A549 (cell line): Measurements from ENCODE around the gene MTAP. TPM values are rescaled to one million over a fixed set of nuclear protein-coding genes. Genes with fewer than 3 reads are reported as not detected.

Source experiments
- ATAC-seq, 2 experiments: fragments of 200-7000 bp in 1 of 2; fragments of >200 bp in 1 of 2; cut with Nextera tagmentation in 1 of 2; cut with Tn5 transposase in 1 of 2; 3 replicates each; pipeline versions ENCODE4 v1.8.0 to v1.9.1; 2018 to 2020; ENCODE audit warnings: mild to moderate bottlenecking in 1 of 2, moderate library complexity in 1 of 2
- CTCF ChIA-PET: fragments of 300-600 bp; sonication (Branson Sonifier 250); formaldehyde crosslinking; extraction: SDS; loops from one replicate; lab custom pipeline; 2021; ENCODE audit warnings: antibody characterized with exemption, inconsistent platforms; lab: Yijun Ruan, JAX
- POLR2A ChIA-PET: fragments of 350-600 bp; formaldehyde crosslinking; extraction: SDS; loops from one replicate; lab custom pipeline; 2021; ENCODE audit warnings: antibody characterized with exemption, inconsistent platforms; lab: Yijun Ruan, JAX
- DNase-seq, 2 experiments: peaks; one replicate each; pipeline versions ENCODE4 v3.0.0 to v3.0.0-alpha.2; 2011 to 2016; ENCODE audit warnings: low read depth in 1 of 2, low spot score in 1 of 2
- FAIRE-seq: peaks from 2 replicates; lab custom pipeline; 2011; peaks lifted over from hg19 to GRCh38; lab: Jason Lieb, UNC
- H3K27ac ChIP-seq, 2 experiments: fragments of >200 bp; sonication (Bioruptor Twin); formaldehyde crosslinking; 3 replicates each; pipeline ENCODE4 v1.5.1; 2016 to 2017
- H3K4me1 ChIP-seq: fragments of >200 bp; sonication (Bioruptor Twin); formaldehyde crosslinking; 3 replicates; pipeline ENCODE4 v1.6.1; 2016
- H3K4me2 ChIP-seq: fragments of >200 bp; sonication (Bioruptor Twin); formaldehyde crosslinking; 3 replicates; pipeline ENCODE4 v1.6.1; 2016
- H3K4me3 ChIP-seq: fragments of >200 bp; sonication (Bioruptor Twin); formaldehyde crosslinking; 3 replicates; pipeline ENCODE4 v1.5.1; 2016
- H3K9me3 ChIP-seq: fragments of >200 bp; sonication (Bioruptor Twin); formaldehyde crosslinking; 3 replicates; pipeline ENCODE4 v1.6.1; 2016
- ATOH8 ChIP-seq: fragments of 250-450 bp; sonication (Bioruptor Pico); IDR thresholded peaks from 2 replicates; pipeline ENCODE4 v1.5.0; 2020; ENCODE audit warnings: low read depth, mild to moderate bottlenecking, moderate library complexity
- BHLHE40 ChIP-seq: IDR thresholded peaks from 2 replicates; pipeline ENCODE4 v1.6.1; 2012; ENCODE audit warnings: low read depth, low read length, inconsistent platforms
- CEBPB ChIP-seq, 2 experiments: fragments of >200 bp in 1 of 2; sonication (Bioruptor Twin) in 1 of 2; formaldehyde crosslinking in 1 of 2; IDR thresholded peaks; 2 replicates each; pipeline ENCODE4 v1.6.1; 2012 to 2016
- CHD4 ChIP-seq: fragments of 200-600 bp; sonication (generic); IDR thresholded peaks from 2 replicates; pipeline ENCODE4 v1.6.1; 2016; ENCODE audit warnings: antibody characterized with exemption, mild to moderate bottlenecking, borderline replicate concordance
- E2F6 ChIP-seq: IDR thresholded peaks from 2 replicates; pipeline ENCODE4 v1.6.1; 2012; ENCODE audit warnings: low read depth, borderline replicate concordance
- FOSB ChIP-seq: fragments of 250-450 bp; sonication (Bioruptor Pico); IDR thresholded peaks from 2 replicates; pipeline ENCODE4 v1.5.0; 2020; ENCODE audit warnings: mild to moderate bottlenecking, moderate library complexity
- FOSL2 ChIP-seq, 2 experiments: fragments of 450-650 bp in 1 of 2; fragments of >200 bp in 1 of 2; sonication (Bioruptor Twin) in 1 of 2; formaldehyde crosslinking; IDR thresholded peaks; 2 replicates each; pipeline versions ENCODE4 v1.5.0 to v1.6.1; 2016 to 2020; ENCODE audit warnings: mild to moderate bottlenecking in 1 of 2, moderate library complexity in 1 of 2
- HDAC2 ChIP-seq: fragments of 200-600 bp; sonication (generic); IDR thresholded peaks from 2 replicates; pipeline ENCODE4 v1.6.1; 2016
- HEYL ChIP-seq: fragments of 250-450 bp; sonication (Bioruptor Pico); IDR thresholded peaks from 2 replicates; pipeline ENCODE4 v1.8.0; 2021; ENCODE audit warnings: mild to moderate bottlenecking, moderate library complexity
- HOXA7 ChIP-seq: fragments of 250-450 bp; sonication (Bioruptor Pico); IDR thresholded peaks from 2 replicates; pipeline ENCODE4 v1.5.0; 2020; ENCODE audit warnings: mild to moderate bottlenecking, moderate library complexity
- HOXB13 ChIP-seq: fragments of 250-450 bp; sonication (Bioruptor Pico); IDR thresholded peaks from 2 replicates; pipeline ENCODE4 v1.5.0; 2020; ENCODE audit warnings: low read depth, mild to moderate bottlenecking, moderate library complexity
- HOXB5 ChIP-seq: fragments of 250-450 bp; sonication (Bioruptor Pico); IDR thresholded peaks from 2 replicates; pipeline ENCODE4 v1.5.0; 2020; ENCODE audit warnings: mild to moderate bottlenecking, moderate library complexity
- JUN ChIP-seq, 2 experiments: fragments of >200 bp; sonication (Bioruptor Twin); formaldehyde crosslinking; IDR thresholded peaks; 2 replicates in 1 of 2; 3 replicates in 1 of 2; pipeline ENCODE4 v1.6.1; 2016 to 2017
- KDM1A ChIP-seq: fragments of 200-600 bp; sonication (generic); IDR thresholded peaks from 2 replicates; pipeline ENCODE4 v1.6.1; 2016; ENCODE audit warnings: low read depth, mild to moderate bottlenecking
- KDM5A ChIP-seq: fragments of 200-600 bp; sonication (generic); IDR thresholded peaks from 2 replicates; pipeline ENCODE4 v1.6.1; 2016; ENCODE audit warnings: antibody characterized with exemption, mild to moderate bottlenecking
- MYC ChIP-seq: IDR thresholded peaks from 2 replicates; pipeline ENCODE4 v1.6.1; 2012; ENCODE audit warnings: mild to moderate bottlenecking, inconsistent platforms, low read length, improper control_type of control experiment, borderline replicate concordance
- NFE2L2 ChIP-seq: fragments of 150-350 bp; conservative IDR thresholded peaks from 2 replicates; pipeline ENCODE4 v1.6.1; 2014; ENCODE audit warnings: low read length
- PBX3 ChIP-seq: IDR thresholded peaks from 2 replicates; pipeline ENCODE4 v1.6.1; 2012
- PHF8 ChIP-seq: fragments of 200-600 bp; sonication (generic); IDR thresholded peaks from 2 replicates; pipeline ENCODE4 v1.6.1; 2016; ENCODE audit warnings: low read depth, mild to moderate bottlenecking, antibody characterized with exemption, moderate library complexity, borderline replicate concordance
- POLR2A ChIP-seq: IDR thresholded peaks from 2 replicates; pipeline ENCODE4 v1.6.1; 2012; ENCODE audit warnings: mild to moderate bottlenecking, low read length
- RAD21 ChIP-seq, 2 experiments: fragments of >200 bp in 1 of 2; sonication (Bioruptor Twin) in 1 of 2; formaldehyde crosslinking in 1 of 2; IDR thresholded peaks in 1 of 2; conservative IDR thresholded peaks in 1 of 2; 2 replicates in 1 of 2; 3 replicates in 1 of 2; pipeline ENCODE4 v1.6.1; 2012 to 2018; ENCODE audit warnings: inconsistent platforms in 1 of 2
- RARB ChIP-seq: fragments of 250-450 bp; sonication (Bioruptor Pico); IDR thresholded peaks from 2 replicates; pipeline ENCODE4 v1.8.0; 2021; ENCODE audit warnings: mild to moderate bottlenecking, moderate library complexity
- RCOR1 ChIP-seq: fragments of 150-350 bp; IDR thresholded peaks from 2 replicates; pipeline ENCODE4 v1.6.1; 2014; ENCODE audit warnings: antibody characterized with exemption, low read length, low read depth
- SMC3 ChIP-seq: fragments of >200 bp; sonication (Bioruptor Twin); formaldehyde crosslinking; IDR thresholded peaks from 3 replicates; pipeline ENCODE4 v1.6.1; 2018; ENCODE audit warnings: inconsistent platforms
- TP53 ChIP-seq: fragments of 250-450 bp; sonication (Bioruptor Pico); IDR thresholded peaks from 2 replicates; pipeline ENCODE4 v1.5.0; 2021; ENCODE audit warnings: mild to moderate bottlenecking, moderate library complexity
- USF2 ChIP-seq: fragments of 450-650 bp; IDR thresholded peaks from 2 replicates; pipeline ENCODE4 v1.6.1; 2014; ENCODE audit warnings: antibody characterized with exemption
- ZNF302 ChIP-seq: fragments of 250-450 bp; sonication (Bioruptor Pico); IDR thresholded peaks from 2 replicates; pipeline ENCODE4 v1.9.0; 2021; ENCODE audit warnings: inconsistent platforms, mild to moderate bottlenecking, moderate library complexity
- WGBS: methylation state at CpG from one replicate; pipeline ENCODE4 v1.1.6; 2017; ENCODE audit errors: missing lambda C conversion rate; 5-methylcytosine and 5-hydroxymethylcytosine counted together
- polyA plus RNA-seq, 4 experiments: library from polyadenylated mRNA; depleted of rRNA in 3 of 4; stranded (reverse); fragments of >200 nt; fragmentation: RNase III in 1 of 4; extraction: RNeasy Plus Mini Kit Qiagen cat#74134 plus additional on column Dnase treatment in 1 of 4; gene quantifications; 2 replicates in 3 of 4; 3 replicates in 1 of 4; pipeline ENCODE4 v1.2.3, GENCODE V29; 2011 to 2017
- TF ChIP-seq, protein P1 (sequence below): fragments of >200 bp; sonication (Bioruptor Twin); formaldehyde crosslinking; IDR thresholded peaks from 3 replicates; pipeline ENCODE4 v1.6.1; 2016
- TF ChIP-seq, protein P2 (sequence below): fragments of >200 bp; sonication (Bioruptor Twin); formaldehyde crosslinking; IDR thresholded peaks from 3 replicates; pipeline ENCODE4 v1.5.1; 2016
- TF ChIP-seq, protein P3 (sequence below): fragments of >200 bp; sonication (Bioruptor Twin); formaldehyde crosslinking; IDR thresholded peaks from 2 replicates; pipeline ENCODE4 v1.6.1; 2016

MTAP gene
- polyA plus RNA-seq, 2 of the 4 experiments (the other 2 are of a cell fraction): 4.1 to 35.6 TPM

DNA sequence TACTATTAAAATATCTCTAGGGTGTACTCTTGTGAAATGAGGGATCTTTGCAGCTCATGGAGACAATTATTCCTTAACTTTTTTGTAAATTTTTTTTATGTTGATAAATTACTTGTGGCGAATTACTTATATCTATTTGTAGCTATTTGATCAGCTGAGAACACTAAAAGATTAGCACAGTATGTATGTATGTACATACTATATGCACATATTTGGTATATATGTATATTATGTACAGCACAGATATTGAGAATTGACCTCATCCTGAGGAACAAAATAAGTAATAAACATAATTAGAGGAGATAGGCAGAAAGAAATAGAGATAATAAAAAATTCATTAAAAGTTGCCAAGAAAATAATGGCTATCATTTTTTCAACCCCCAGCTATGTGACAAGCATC, 180.0 kb downstream of the MTAP start:
- Histone ChIP-seq H3K4me2 (no peak overlapping the region), H3K4me1 (no peaks in the 10 kb centered on the region), H3K27ac (no peak overlapping the region), H3K4me3 (no peak overlapping the region), H3K9me3 (no peaks in the 10 kb centered on the region)
- ChIA-PET CTCF (no interaction called here), POLR2A (no interaction called here)
- ATAC-seq: no peak
- TF ChIP-seq RARB (CRISPR knock-in tag) (no peak), CEBPB (IDR thresholded peaks at IDR 0.05) (no peak), HEYL (CRISPR knock-in tag) (no peak), USF2 (no peak), ZNF302 (CRISPR knock-in tag) (no peak), FOSL2 (IDR thresholded peaks at IDR 0.05) (no peak), FOSL2 (CRISPR knock-in tag; IDR thresholded peaks at IDR 0.05) (no peak), KDM1A (no peak), RAD21 (conservative IDR thresholded peaks at IDR 0.05 in 1 of 2, IDR thresholded peaks at IDR 0.05 in 1 of 2) (no peak), E2F6 (no peak), NFE2L2 (no peak), HDAC2 (no peak), JUN (IDR thresholded peaks at IDR 0.05) (no peak), PBX3 (no peak)
- TF ChIP-seq, protein P1, sequence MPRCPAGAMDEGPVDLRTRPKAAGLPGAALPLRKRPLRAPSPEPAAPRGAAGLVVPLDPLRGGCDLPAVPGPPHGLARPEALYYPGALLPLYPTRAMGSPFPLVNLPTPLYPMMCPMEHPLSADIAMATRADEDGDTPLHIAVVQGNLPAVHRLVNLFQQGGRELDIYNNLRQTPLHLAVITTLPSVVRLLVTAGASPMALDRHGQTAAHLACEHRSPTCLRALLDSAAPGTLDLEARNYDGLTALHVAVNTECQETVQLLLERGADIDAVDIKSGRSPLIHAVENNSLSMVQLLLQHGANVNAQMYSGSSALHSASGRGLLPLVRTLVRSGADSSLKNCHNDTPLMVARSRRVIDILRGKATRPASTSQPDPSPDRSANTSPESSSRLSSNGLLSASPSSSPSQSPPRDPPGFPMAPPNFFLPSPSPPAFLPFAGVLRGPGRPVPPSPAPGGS: no peak
- TF ChIP-seq, protein P2, sequence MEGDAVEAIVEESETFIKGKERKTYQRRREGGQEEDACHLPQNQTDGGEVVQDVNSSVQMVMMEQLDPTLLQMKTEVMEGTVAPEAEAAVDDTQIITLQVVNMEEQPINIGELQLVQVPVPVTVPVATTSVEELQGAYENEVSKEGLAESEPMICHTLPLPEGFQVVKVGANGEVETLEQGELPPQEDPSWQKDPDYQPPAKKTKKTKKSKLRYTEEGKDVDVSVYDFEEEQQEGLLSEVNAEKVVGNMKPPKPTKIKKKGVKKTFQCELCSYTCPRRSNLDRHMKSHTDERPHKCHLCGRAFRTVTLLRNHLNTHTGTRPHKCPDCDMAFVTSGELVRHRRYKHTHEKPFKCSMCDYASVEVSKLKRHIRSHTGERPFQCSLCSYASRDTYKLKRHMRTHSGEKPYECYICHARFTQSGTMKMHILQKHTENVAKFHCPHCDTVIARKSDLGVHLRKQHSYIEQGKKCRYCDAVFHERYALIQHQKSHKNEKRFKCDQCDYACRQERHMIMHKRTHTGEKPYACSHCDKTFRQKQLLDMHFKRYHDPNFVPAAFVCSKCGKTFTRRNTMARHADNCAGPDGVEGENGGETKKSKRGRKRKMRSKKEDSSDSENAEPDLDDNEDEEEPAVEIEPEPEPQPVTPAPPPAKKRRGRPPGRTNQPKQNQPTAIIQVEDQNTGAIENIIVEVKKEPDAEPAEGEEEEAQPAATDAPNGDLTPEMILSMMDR: no peak
- no peak for FAIRE-seq
- WGBS: no CpG with 5 or more reads among the region's 1 CpG
- DNase-seq: no peak

- no CpG with 5 or more reads among the region's 1 CpG for WGBS
- Histone ChIP-seq H3K4me1 (no peaks in the 10 kb centered on the region), H3K9me3 (no peaks in the 10 kb centered on the region), H3K27ac (no peak overlapping the region), H3K4me2 (no peak overlapping the region), H3K4me3 (no peak overlapping the region)
- ATAC-seq: no peak
- ChIA-PET POLR2A (no interaction called here), CTCF (no interaction called here)
- no peak for FAIRE-seq
- no peak for TF ChIP-seq KDM5A
- no peak for TF ChIP-seq PHF8
- TF ChIP-seq CHD4: no peak
- TF ChIP-seq, protein P3, sequence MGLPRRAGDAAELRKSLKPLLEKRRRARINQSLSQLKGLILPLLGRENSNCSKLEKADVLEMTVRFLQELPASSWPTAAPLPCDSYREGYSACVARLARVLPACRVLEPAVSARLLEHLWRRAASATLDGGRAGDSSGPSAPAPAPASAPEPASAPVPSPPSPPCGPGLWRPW: no peak
- TF ChIP-seq POLR2A: no peak
- no peak for TF ChIP-seq ATOH8 (CRISPR knock-in tag)
- no peak for TF ChIP-seq HDAC2
- TF ChIP-seq BHLHE40: no peak
- TF ChIP-seq MYC: no peak
- TF ChIP-seq TP53: no peak
- TF ChIP-seq HOXB13: no peak
- no peak for TF ChIP-seq HOXA7 (CRISPR knock-in tag)
- TF ChIP-seq FOSB: no peak
- no peak for TF ChIP-seq RCOR1
- no peak for TF ChIP-seq SMC3
- no peak for TF ChIP-seq HOXB5 (CRISPR knock-in tag)
- DNase-seq: no peak
Measured at GRCh38 chr9:21982861-21983560, 180.6 kb downstream of the MTAP start.
